Measurements from ENCODE around the gene MICAL2.
A peak's percentile ranks its signal among the peaks of the same experiment; 100 is the strongest.

Gene MICAL2

GRCh38 chr11:12212821-12213185 is 102.4 kb downstream of the MICAL2 start:
- no peak for DNase-seq

- DNase-seq = no peak
Measured at GRCh38 chr11:12213883-12214282, 103.5 kb downstream of the MICAL2 start.

DNA sequence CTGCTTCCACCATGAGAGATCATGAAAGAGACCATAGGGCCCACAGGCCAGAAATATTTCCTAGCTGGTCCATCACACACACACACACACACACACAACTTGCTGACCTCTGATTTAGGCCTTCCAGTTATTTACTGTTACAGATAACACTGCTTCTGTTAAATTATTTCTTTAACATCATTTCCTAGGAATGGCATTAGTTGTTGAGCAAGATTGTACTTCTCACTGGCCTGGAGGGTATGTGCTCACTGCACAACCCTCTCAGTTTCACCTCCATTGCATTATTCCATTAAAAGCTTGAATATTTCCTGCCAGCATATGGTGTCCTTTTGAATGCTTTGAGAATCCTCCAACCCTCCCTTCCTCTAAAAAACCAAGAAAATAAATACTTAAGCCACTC is 104.4 kb downstream of the MICAL2 start:
- no peak for DNase-seq

GRCh38 chr11:12215181-12215593 is 104.8 kb downstream of the MICAL2 start:
- no peak for DNase-seq

GRCh38 chr11:12216041-12216451 is 105.7 kb downstream of the MICAL2 start:
- DNase-seq = no peak

- DNase-seq = no peak
Measured at GRCh38 chr11:12216671-12217374, 106.4 kb downstream of the MICAL2 start.

- DNase-seq = no peak
Measured at GRCh38 chr11:12217879-12218278, 107.5 kb downstream of the MICAL2 start.

GRCh38 chr11:12218909-12219308 is 108.5 kb downstream of the MICAL2 start:
- DNase-seq = no peak

- no peak for DNase-seq
Measured at GRCh38 chr11:12219757-12220156, 109.4 kb downstream of the MICAL2 start.

- DNase-seq = peak; percentile 74
Measured at GRCh38 chr11:12220305-12220704, 109.9 kb downstream of the MICAL2 start.

DNA sequence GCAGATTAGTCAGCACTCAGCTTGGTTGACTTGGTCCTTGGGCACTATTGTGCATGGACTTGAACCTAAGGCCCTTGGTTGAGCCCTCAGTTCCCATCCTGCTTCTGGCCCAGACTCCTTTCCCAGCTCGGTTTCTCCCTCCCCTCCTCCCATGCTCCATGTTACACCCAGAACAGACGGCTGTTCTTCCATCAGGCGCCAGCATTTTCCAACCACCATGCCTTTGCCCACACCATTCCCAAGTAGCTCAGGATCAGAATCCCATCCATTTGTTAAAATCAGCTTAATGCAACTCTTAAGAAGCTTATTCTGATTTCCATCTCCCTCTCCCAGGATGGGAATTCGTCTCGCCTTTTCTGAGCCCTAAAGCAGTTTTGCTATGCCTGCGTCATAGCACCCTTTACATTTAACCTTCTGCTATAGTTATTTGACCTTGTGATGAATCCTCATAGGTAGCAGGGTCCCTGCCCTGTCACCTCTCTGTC is 110.7 kb downstream of the MICAL2 start:
- no peak for DNase-seq

GRCh38 chr11:12222055-12222792 is 111.8 kb downstream of the MICAL2 start:
- peak; percentile 5 for DNase-seq

GRCh38 chr11:12223771-12224536 is 113.6 kb downstream of the MICAL2 start:
- DNase-seq = no peak

DNA sequence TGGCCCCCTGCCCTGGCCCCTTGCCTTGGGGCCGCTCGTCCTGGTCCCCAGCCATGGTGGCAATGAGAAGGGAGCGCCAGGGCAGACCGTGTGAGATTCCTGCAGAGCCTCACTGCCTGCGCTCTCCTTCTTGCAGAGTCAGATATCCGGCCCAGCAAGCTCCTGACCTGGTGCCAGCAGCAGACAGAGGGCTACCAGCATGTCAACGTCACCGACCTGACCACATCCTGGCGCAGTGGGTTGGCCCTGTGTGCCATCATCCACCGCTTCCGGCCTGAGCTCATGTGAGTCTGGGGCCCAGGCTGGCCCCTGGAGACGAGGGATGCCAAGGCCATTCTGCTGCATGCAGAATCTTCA is 114.1 kb downstream of the MICAL2 start:
- DNase-seq = peak; percentile 37

GRCh38 chr11:12225046-12225739 is 114.8 kb downstream of the MICAL2 start:
- DNase-seq = no peak

DNA sequence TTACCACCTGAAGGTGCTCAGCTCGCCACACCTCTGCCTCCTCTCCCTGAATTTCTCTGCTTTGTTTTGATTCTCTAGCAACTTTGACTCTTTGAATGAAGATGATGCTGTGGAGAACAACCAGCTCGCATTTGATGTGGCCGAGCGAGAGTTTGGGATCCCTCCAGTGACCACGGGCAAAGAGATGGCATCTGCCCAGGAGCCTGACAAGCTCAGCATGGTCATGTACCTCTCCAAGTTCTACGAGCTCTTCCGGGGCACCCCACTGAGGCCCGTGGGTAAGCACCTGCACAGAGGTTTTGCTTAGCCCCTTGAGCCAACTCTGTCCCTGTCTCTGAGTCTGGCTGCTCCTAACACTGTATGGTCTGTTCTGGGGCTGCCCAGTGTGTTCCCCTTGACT is 115.7 kb downstream of the MICAL2 start:
- no peak for DNase-seq

- DNase-seq = no peak
Measured at GRCh38 chr11:12229450-12230229, 119.2 kb downstream of the MICAL2 start.

GRCh38 chr11:12232160-12232559 is 121.8 kb downstream of the MICAL2 start:
- no peak for DNase-seq

- no peak for DNase-seq
Measured at GRCh38 chr11:12232817-12233601, 122.6 kb downstream of the MICAL2 start.

GRCh38 chr11:12233602-12233925 is 123.2 kb downstream of the MICAL2 start:
- DNase-seq = no peak

- DNase-seq = no peak
Measured at GRCh38 chr11:12234221-12234620, 123.8 kb downstream of the MICAL2 start.

- no peak for DNase-seq
Measured at GRCh38 chr11:12235080-12235479, 124.7 kb downstream of the MICAL2 start.
